CD14-positive monocyte (primary cell): Measurements from ENCODE around the gene SLC4A4. TPM values are rescaled to one million over a fixed set of nuclear protein-coding genes. Genes with fewer than 3 reads are reported as not detected.

Source experiments
- DNase-seq, 3 donors: peaks; one replicate each; pipeline ENCODE4 v3.0.0-alpha.2; 2011 to 2022
- H2AFZ ChIP-seq: 2 replicates; pipeline ENCODE4 v1.6.0; 2012; ENCODE audit warnings: mild to moderate bottlenecking, low read depth, low read length, inconsistent platforms; ENCODE audit not compliant: insufficient read depth, poor library complexity, severe bottlenecking
- H3K27ac ChIP-seq, 2 donors: 1 replicate in 1 of 2; 2 replicates in 1 of 2; pipeline ENCODE4 v1.5.1; 2012 to 2013; ENCODE audit warnings: low read length in 2 of 2, control low read depth in 1 of 2, inconsistent platforms in 1 of 2, low read depth in 1 of 2, mild to moderate bottlenecking in 1 of 2
- H3K27me3 ChIP-seq, 2 donors: one replicate each; pipeline versions ENCODE4 v1.6.0 to v1.6.1; 2011 to 2013; ENCODE audit warnings: low read length in 2 of 2; ENCODE audit not compliant: control insufficient read depth in 2 of 2, insufficient read depth in 2 of 2
- H3K36me3 ChIP-seq, 2 donors: replicated peaks in 1 of 2; 1 replicate in 1 of 2; 2 replicates in 1 of 2; pipeline versions ENCODE4 v1.5.1 to v1.6.1; 2012 to 2013; ENCODE audit warnings: low read length in 2 of 2, control low read depth in 1 of 2, inconsistent platforms in 1 of 2, mild to moderate bottlenecking in 1 of 2; ENCODE audit not compliant: insufficient read depth in 2 of 2, control insufficient read depth in 1 of 2
- H3K4me1 ChIP-seq, 2 donors: 1 replicate in 1 of 2; 2 replicates in 1 of 2; pipeline versions ENCODE4 v1.5.1 to v1.6.1; 2012 to 2013; ENCODE audit warnings: low read length in 2 of 2, control low read depth in 1 of 2, inconsistent platforms in 1 of 2, mild to moderate bottlenecking in 1 of 2, moderate library complexity in 1 of 2; ENCODE audit not compliant: insufficient read depth in 2 of 2, control insufficient read depth in 1 of 2
- H3K4me2 ChIP-seq: replicated peaks from 2 replicates; pipeline ENCODE3; 2012; ENCODE audit warnings: low read length, moderate library complexity, mild to moderate bottlenecking; ENCODE audit not compliant: poor library complexity, severe bottlenecking; ENCODE audit errors: extremely low read depth
- H3K4me3 ChIP-seq, 3 experiments: fragments of 200-600 bp in 1 of 3; sonication (generic) in 1 of 3; replicated peaks in 1 of 3; 1 replicate in 2 of 3; 2 replicates in 1 of 3; pipeline ENCODE4 v1.5.1; 2011 to 2013; ENCODE audit warnings: low read length in 3 of 3, mild to moderate bottlenecking in 3 of 3, control low read depth in 2 of 3, low read depth in 2 of 3, inconsistent platforms in 1 of 3, moderate library complexity in 1 of 3
- H3K79me2 ChIP-seq: 2 replicates; pipeline ENCODE4 v1.6.0; 2012; ENCODE audit warnings: mild to moderate bottlenecking, control low read depth, inconsistent platforms, low read length, moderate library complexity; ENCODE audit not compliant: insufficient read depth
- H3K9ac ChIP-seq: 2 replicates; pipeline ENCODE4 v1.6.0; 2017; ENCODE audit warnings: low read length, mild to moderate bottlenecking; ENCODE audit not compliant: insufficient read depth, poor library complexity, severe bottlenecking
- H3K9me3 ChIP-seq, 2 donors: replicated peaks in 1 of 2; 1 replicate in 1 of 2; 2 replicates in 1 of 2; pipeline versions ENCODE4 v1.5.1 to v1.6.1; 2012 to 2013; ENCODE audit warnings: low read length in 2 of 2, control low read depth in 1 of 2; ENCODE audit not compliant: control insufficient read depth in 1 of 2, insufficient read depth in 1 of 2
- H4K20me1 ChIP-seq: 2 replicates; pipeline ENCODE4 v1.6.0; 2012; ENCODE audit warnings: mild to moderate bottlenecking, low read length, control low read depth, moderate library complexity; ENCODE audit not compliant: insufficient read depth
- H3K27ac Mint-ChIP-seq, 7 donors: one replicate each; pipeline ENCODE4 v1.8.0; 2020; ENCODE audit warnings: mild to moderate bottlenecking in 7 of 7, mixed read lengths in 7 of 7, moderate library complexity in 6 of 7, inconsistent platforms in 2 of 7
- H3K27me3 Mint-ChIP-seq, 3 donors: one replicate each; pipeline ENCODE4 v1.8.0; 2021 to 2022; ENCODE audit warnings: low read depth in 3 of 3, mild to moderate bottlenecking in 3 of 3, mixed read lengths in 3 of 3, moderate library complexity in 3 of 3, inconsistent platforms in 1 of 3
- H3K36me3 Mint-ChIP-seq, 2 donors: one replicate each; pipeline ENCODE4 v1.8.0; 2020; ENCODE audit warnings: mixed read lengths in 2 of 2, inconsistent platforms in 1 of 2, mild to moderate bottlenecking in 1 of 2
- H3K4me1 Mint-ChIP-seq: one replicate; pipeline ENCODE4 v1.8.0; 2020; ENCODE audit warnings: mild to moderate bottlenecking, mixed read lengths
- H3K4me3 Mint-ChIP-seq, 2 donors: one replicate each; pipeline ENCODE4 v1.8.0; 2020; ENCODE audit warnings: mild to moderate bottlenecking in 2 of 2, mixed read lengths in 2 of 2, moderate library complexity in 1 of 2
- H3K9me3 Mint-ChIP-seq, 7 donors: one replicate each; pipeline ENCODE4 v1.8.0; 2020 to 2022; ENCODE audit warnings: mixed read lengths in 7 of 7, mild to moderate bottlenecking in 6 of 7, moderate library complexity in 6 of 7, inconsistent platforms in 2 of 7
- WGBS: methylation state at CpG from one replicate; pipeline ENCODE4 v1.1.5; 2013; ENCODE audit warnings: missing lambda C conversion rate; ENCODE audit not compliant: insufficient coverage; 5-methylcytosine and 5-hydroxymethylcytosine counted together
- intact Hi-C, 2 donors: fragments of 100-400 bp; cut with micrococcal nuclease; formaldehyde crosslinking; loops; one replicate each; pipeline versions ENCODE4 v1.15.0 to v1.15.1; 2023
- polyA plus RNA-seq, 3 donors: library from polyadenylated mRNA; depleted of rRNA in 1 of 3; unstranded in 2 of 3; stranded (reverse) in 1 of 3; fragments of 300-500 nt in 2 of 3; fragments of >200 nt in 1 of 3; fragmentation: Illumina TruSeq in 2 of 3; gene quantifications; 1 replicate in 2 of 3; 2 replicates in 1 of 3; pipeline ENCODE4 v1.2.3, GENCODE V29; 2012 to 2021
- TF ChIP-seq, protein P1 (sequence below): fragments of 200-600 bp; IDR thresholded peaks from one replicate; pipeline ENCODE4 v1.8.0; 2022; ENCODE audit warnings: antibody characterized with exemption, mild to moderate bottlenecking

The SLC4A4 gene
- polyA plus RNA-seq, 3 donors = 0.03 TPM; not detected in 2

DNA sequence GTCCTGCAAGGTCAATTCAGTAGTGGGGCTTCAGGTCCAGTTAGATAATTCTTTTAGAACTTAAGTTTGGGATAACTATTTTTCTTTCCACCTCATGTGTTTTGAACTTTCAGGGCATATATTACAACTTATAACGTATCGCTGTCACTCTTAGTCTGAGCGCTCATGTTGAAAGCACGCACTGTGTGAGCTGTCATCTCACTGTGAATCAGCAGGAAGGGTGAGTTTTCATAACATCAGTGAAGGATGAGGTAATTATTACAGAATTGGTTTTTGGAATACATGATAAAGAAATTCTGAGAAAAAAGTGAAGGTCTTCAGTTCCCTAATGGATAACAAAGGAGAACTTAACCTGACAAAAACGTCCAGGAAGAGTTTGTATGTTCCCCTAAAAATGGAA, 45.1 kb upstream of the SLC4A4 start:
- Histone ChIP-seq H4K20me1 (no peaks in the 10 kb centered on the region), H2AFZ (no peak overlapping the region), H3K4me3 (no peak overlapping the region), H3K79me2 (no peaks in the 10 kb centered on the region), H3K4me2 (no peak overlapping the region), H3K9ac (no peak overlapping the region), H3K4me1 (peaks cover 3 to 6% of the 10 kb centered on the region in 2 donors), H3K36me3 (no peaks in the 10 kb centered on the region), H3K9me3 (no peaks in the 10 kb centered on the region), H3K27me3 (peaks cover 2 to 4% of the 10 kb centered on the region in 2 donors), H3K27ac (no peak overlapping the region)
- Mint-ChIP-seq H3K27ac (no peak overlapping the region), H3K4me1 (peaks cover 4% of the 10 kb centered on the region), H3K27me3 (peaks cover 5 to 7% (median 6%) of the 10 kb centered on the region in 3 donors), H3K36me3 (no peaks in the 10 kb centered on the region), H3K4me3 (no peak overlapping the region), H3K9me3 (no peaks in the 10 kb centered on the region)
- intact Hi-C loops = no loop called here
- DNase-seq = peak; percentile 7 to 49 (median 10)
- no CpG with 5 or more reads among the region's 5 CpGs for WGBS
- TF ChIP-seq, protein P1, sequence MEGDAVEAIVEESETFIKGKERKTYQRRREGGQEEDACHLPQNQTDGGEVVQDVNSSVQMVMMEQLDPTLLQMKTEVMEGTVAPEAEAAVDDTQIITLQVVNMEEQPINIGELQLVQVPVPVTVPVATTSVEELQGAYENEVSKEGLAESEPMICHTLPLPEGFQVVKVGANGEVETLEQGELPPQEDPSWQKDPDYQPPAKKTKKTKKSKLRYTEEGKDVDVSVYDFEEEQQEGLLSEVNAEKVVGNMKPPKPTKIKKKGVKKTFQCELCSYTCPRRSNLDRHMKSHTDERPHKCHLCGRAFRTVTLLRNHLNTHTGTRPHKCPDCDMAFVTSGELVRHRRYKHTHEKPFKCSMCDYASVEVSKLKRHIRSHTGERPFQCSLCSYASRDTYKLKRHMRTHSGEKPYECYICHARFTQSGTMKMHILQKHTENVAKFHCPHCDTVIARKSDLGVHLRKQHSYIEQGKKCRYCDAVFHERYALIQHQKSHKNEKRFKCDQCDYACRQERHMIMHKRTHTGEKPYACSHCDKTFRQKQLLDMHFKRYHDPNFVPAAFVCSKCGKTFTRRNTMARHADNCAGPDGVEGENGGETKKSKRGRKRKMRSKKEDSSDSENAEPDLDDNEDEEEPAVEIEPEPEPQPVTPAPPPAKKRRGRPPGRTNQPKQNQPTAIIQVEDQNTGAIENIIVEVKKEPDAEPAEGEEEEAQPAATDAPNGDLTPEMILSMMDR = no peak

DNA sequence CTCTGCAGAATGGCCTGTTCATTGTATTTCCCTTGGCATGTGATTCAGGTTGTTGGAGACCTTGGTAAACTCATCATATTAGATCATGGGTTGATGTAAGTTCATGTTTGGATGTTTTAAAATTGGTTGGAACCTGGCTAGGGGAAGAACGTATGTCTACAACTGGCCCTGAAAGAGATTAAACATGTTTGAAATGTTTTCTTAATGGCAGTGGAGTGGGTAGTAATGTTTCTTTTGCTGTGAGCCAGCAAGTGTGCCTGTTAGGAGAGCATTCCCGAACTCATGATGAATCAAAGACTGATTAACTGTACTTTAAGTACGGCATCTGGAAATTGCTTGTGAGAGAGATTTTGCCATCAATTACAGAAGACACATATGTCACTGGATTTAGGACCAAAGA, 44.5 kb upstream of the SLC4A4 start:
- Histone ChIP-seq H3K27ac (no peak overlapping the region), H3K27me3 (peaks cover 2 to 4% of the 10 kb centered on the region in 2 donors), H3K4me2 (no peak overlapping the region), H3K36me3 (no peaks in the 10 kb centered on the region), H3K79me2 (no peaks in the 10 kb centered on the region), H3K9ac (no peak overlapping the region), H4K20me1 (no peaks in the 10 kb centered on the region), H2AFZ (no peak overlapping the region), H3K4me3 (no peak overlapping the region), H3K9me3 (no peaks in the 10 kb centered on the region), H3K4me1 (peaks cover 3 to 6% of the 10 kb centered on the region in 2 donors)
- intact Hi-C loops = no loop called here
- Mint-ChIP-seq H3K27me3 (peaks cover 3 to 7% (median 6%) of the 10 kb centered on the region in 3 donors), H3K36me3 (no peaks in the 10 kb centered on the region), H3K4me1 (peaks cover 4% of the 10 kb centered on the region), H3K9me3 (no peaks in the 10 kb centered on the region), H3K27ac (no peak overlapping the region), H3K4me3 (no peak overlapping the region)
- TF ChIP-seq, protein P1 = no peak
- WGBS = 85% methylated on average over 2 of the region's 3 CpGs
- no peak for DNase-seq
